Measurements from ENCODE around the gene RRAD. TPM values are rescaled to one million over a fixed set of nuclear protein-coding genes. Genes with fewer than 3 reads are reported as not detected.

Gene RRAD
- total and polyA plus RNA-seq, 2 donors, result 0.85 to 13.3 TPM

DNA sequence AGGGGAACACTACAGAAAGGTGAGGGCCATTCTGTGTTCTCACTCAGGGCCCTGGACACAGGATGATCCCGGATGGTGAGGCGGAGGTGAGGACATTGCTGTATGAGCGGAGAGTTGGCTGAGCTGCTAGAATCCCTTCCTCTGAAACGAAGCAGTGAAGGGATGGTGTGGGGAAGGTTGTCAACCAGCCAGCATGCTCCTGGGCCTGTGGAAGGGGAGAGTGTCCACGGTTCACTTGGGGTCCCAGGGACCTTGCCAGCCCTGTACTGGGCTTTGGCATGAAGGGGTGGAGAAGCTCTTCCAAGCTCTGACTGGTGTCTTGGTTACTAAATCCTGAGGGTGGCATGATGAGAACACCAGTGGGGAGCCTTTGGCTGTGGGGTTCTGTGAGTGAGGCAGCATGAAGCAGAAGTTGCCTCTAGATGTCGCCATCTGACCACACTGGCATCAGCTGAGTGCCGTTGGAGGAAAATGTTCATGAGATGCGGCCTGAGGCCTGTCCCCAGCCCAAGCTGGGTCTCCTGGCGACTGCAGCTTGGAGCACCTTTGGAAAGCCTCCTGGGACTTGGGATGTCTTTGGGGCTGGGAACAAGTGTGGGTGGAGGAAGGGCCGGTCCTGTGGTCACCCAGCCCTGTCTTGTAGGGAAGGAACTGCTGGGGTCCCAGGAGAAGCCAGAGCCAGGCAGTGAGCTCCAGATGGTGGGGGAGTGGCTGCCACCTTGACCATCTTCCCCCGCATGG, 30.2 kb downstream of the RRAD start:
- Histone ChIP-seq H3K4me1 (ENCODE audit: control insufficient read depth in 2 of 2, insufficient read depth in 2 of 2, low read length in 2 of 2) (no peaks in the 10 kb centered on the region), H3K36me3 (ENCODE audit: control insufficient read depth in 2 of 2, insufficient read depth in 2 of 2, low read length in 1 of 2) (no peaks in the 10 kb centered on the region), H3K9me3 (ENCODE audit: control insufficient read depth in 2 of 2, insufficient read depth in 1 of 2, low read length in 1 of 2) (no peaks in the 10 kb centered on the region), H3K4me3 (ENCODE audit: low read length in 2 of 2) (no peak overlapping the region), H3K27ac (ENCODE audit: low read depth in 1 of 2, low read length in 1 of 2) (no peak overlapping the region), H3K27me3 (ENCODE audit: control insufficient read depth in 2 of 2, insufficient read depth in 1 of 2, low read length in 1 of 2) (peaks cover 0 to 4% of the 10 kb centered on the region in 2 donors)
- DNase-seq (ENCODE audit: low read depth in 6 of 9, low spot score in 9 of 9), result peak in 5 of 9 donors; percentile 37 to 72 (median 55)
- WGBS, result 64% methylated on average over 11 of the region's 11 CpGs

DNA sequence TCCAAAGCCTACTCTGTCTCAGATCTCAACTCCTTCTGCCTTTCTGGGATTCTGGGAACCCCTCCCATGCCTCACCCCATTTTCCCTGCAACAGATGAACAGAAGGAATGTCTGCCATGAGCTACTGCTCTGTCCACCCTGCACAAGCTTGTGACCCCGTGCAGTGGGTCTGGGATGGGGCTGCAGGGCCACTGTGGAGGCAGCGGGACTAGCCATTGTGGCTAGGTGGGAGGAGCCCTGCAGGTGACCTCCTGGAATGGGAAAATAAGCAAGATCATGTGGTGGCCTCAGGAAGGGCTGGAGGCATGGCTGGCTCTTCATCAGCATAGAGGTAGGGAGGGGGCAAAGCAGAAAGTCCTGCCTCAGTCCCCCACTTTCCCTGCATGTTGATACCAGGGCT, 31.3 kb downstream of the RRAD start:
- H3K27ac ChIP-seq (ENCODE audit: low read depth in 1 of 2, low read length in 1 of 2), result no peak overlapping the region
- H3K36me3 ChIP-seq (ENCODE audit: control insufficient read depth in 2 of 2, insufficient read depth in 2 of 2, low read length in 1 of 2), result no peaks in the 10 kb centered on the region
- no peaks in the 10 kb centered on the region for H3K9me3 ChIP-seq (ENCODE audit: control insufficient read depth in 2 of 2, insufficient read depth in 1 of 2, low read length in 1 of 2)
- H3K4me1 ChIP-seq (ENCODE audit: control insufficient read depth in 2 of 2, insufficient read depth in 2 of 2, low read length in 2 of 2), result no peaks in the 10 kb centered on the region
- H3K27me3 ChIP-seq (ENCODE audit: control insufficient read depth in 2 of 2, insufficient read depth in 1 of 2, low read length in 1 of 2), result no peaks in the 10 kb centered on the region
- no peak for DNase-seq (ENCODE audit: low read depth in 6 of 9, low spot score in 9 of 9)
- WGBS, result 74% methylated on average over 2 of the region's 2 CpGs
- H3K4me3 ChIP-seq (ENCODE audit: low read length in 2 of 2), result no peak overlapping the region

DNA sequence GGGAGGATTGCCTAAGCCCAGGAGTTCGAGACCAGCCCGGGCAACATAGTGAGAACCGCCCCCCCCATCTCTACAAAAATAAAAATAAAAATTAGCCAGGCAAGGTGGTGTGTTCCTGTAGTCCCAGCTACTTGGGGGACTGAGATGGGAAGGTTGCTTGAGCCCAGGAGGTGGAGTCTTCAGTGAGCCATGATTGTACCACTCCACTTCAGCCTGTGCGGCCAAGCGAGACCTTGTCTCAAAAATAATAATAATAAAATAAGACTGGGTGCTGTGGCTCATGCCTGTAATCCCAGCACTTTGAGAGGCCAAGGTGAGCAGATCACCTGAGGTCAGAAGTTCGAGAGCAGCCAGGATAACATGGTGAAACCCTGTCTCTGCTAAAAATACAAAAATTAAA, 33.5 kb downstream of the RRAD start:
- DNase-seq (ENCODE audit: low read depth in 6 of 9, low spot score in 9 of 9), result no peak
- H3K27me3 ChIP-seq (ENCODE audit: control insufficient read depth in 2 of 2, insufficient read depth in 1 of 2, low read length in 1 of 2), result no peaks in the 10 kb centered on the region
- WGBS, result 87% methylated on average over 6 of the region's 6 CpGs
- no peaks in the 10 kb centered on the region for H3K4me1 ChIP-seq (ENCODE audit: control insufficient read depth in 2 of 2, insufficient read depth in 2 of 2, low read length in 2 of 2)
- peaks cover 0 to 2% of the 10 kb centered on the region in 2 donors for H3K36me3 ChIP-seq (ENCODE audit: control insufficient read depth in 2 of 2, insufficient read depth in 2 of 2, low read length in 1 of 2)
- no peaks in the 10 kb centered on the region for H3K9me3 ChIP-seq (ENCODE audit: control insufficient read depth in 2 of 2, insufficient read depth in 1 of 2, low read length in 1 of 2)
- H3K4me3 ChIP-seq (ENCODE audit: low read length in 2 of 2), result no peak overlapping the region
- no peak overlapping the region for H3K27ac ChIP-seq (ENCODE audit: low read depth in 1 of 2, low read length in 1 of 2)

DNA sequence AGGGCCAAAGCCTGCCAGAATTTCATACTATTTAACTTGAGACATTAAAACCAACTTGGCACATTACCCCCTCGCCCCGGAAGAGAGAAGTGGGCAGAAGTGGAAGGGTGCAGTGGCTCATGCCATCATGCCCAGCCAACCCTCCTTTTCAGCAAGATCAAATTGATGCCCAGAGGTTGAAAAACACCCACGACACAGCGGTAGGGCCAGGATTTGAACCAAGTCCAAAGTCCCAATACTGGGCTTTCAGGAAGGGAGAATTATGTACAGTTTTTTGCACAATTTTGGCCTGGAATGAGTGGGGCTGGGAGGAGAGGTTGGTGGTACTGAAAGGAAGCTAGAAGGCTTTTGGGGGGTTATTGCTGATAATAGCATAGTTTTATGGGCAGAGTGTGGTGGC, 34.0 kb downstream of the RRAD start:
- peaks cover 0 to 2% of the 10 kb centered on the region in 2 donors for H3K36me3 ChIP-seq (ENCODE audit: control insufficient read depth in 2 of 2, insufficient read depth in 2 of 2, low read length in 1 of 2)
- WGBS, result 98% methylated on average over 4 of the region's 4 CpGs

DNA sequence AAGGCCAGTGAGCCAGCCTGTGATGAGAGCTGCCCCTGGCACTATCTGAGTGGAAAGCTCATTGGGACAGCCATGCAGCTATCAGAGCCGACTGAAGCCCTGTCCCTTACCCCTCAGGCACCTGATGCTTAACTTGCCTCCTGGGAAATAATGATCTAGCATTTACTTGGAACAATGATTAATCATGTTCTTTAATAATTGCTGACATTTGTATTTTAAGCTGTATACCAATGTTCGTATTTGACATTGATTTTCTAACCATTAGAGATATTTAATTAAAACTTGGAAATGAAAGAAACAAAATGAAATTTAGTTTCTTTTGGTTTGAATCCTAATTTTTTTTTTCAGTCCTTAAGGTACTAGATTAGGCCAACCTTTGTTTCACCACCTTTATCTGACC, 34.5 kb downstream of the RRAD start:
- Histone ChIP-seq H3K4me1 (ENCODE audit: control insufficient read depth in 2 of 2, insufficient read depth in 2 of 2, low read length in 2 of 2) (no peaks in the 10 kb centered on the region), H3K36me3 (ENCODE audit: control insufficient read depth in 2 of 2, insufficient read depth in 2 of 2, low read length in 1 of 2) (peaks cover 0 to 5% of the 10 kb centered on the region in 2 donors), H3K4me3 (ENCODE audit: low read length in 2 of 2) (no peak overlapping the region), H3K27me3 (ENCODE audit: control insufficient read depth in 2 of 2, insufficient read depth in 1 of 2, low read length in 1 of 2) (no peaks in the 10 kb centered on the region), H3K27ac (ENCODE audit: low read depth in 1 of 2, low read length in 1 of 2) (no peak overlapping the region), H3K9me3 (ENCODE audit: control insufficient read depth in 2 of 2, insufficient read depth in 1 of 2, low read length in 1 of 2) (no peaks in the 10 kb centered on the region)
- DNase-seq (ENCODE audit: low read depth in 6 of 9, low spot score in 9 of 9), result no peak
- 96% methylated on average over 2 of the region's 2 CpGs for WGBS

More for the DNA sequence above, 34.0 kb downstream of the RRAD start:
- H3K4me1 ChIP-seq (ENCODE audit: control insufficient read depth in 2 of 2, insufficient read depth in 2 of 2, low read length in 2 of 2), result no peaks in the 10 kb centered on the region
- no peak overlapping the region for H3K4me3 ChIP-seq (ENCODE audit: low read length in 2 of 2)
- H3K9me3 ChIP-seq (ENCODE audit: control insufficient read depth in 2 of 2, insufficient read depth in 1 of 2, low read length in 1 of 2), result no peaks in the 10 kb centered on the region
- DNase-seq (ENCODE audit: low read depth in 6 of 9, low spot score in 9 of 9), result no peak
- H3K27ac ChIP-seq (ENCODE audit: low read depth in 1 of 2, low read length in 1 of 2), result no peak overlapping the region
- no peaks in the 10 kb centered on the region for H3K27me3 ChIP-seq (ENCODE audit: control insufficient read depth in 2 of 2, insufficient read depth in 1 of 2, low read length in 1 of 2)

DNA sequence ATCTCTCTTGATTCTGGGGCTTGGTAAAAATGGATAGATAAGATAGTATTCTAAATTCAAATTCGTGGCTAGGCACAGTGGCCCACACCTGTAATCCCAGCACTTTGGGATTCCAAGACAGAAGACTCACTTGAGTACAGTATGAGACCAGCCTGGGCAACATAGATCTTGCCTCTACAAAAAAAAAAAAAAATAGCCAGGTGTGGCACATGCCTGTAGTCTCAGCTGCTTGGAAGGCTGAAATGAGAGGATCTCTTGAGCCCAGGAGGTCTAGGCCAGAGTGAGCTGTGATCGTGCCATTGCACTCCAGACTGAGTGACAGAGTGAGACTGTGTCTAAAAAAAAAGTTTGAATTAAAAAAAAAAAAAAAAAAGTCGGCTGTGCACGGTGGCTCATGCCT, 35.7 kb downstream of the RRAD start:
- 87% methylated on average over 4 of the region's 4 CpGs for WGBS
- no peaks in the 10 kb centered on the region for H3K27me3 ChIP-seq (ENCODE audit: control insufficient read depth in 2 of 2, insufficient read depth in 1 of 2, low read length in 1 of 2)
- no peak overlapping the region for H3K27ac ChIP-seq (ENCODE audit: low read depth in 1 of 2, low read length in 1 of 2)
- no peak overlapping the region for H3K4me3 ChIP-seq (ENCODE audit: low read length in 2 of 2)
- DNase-seq (ENCODE audit: low read depth in 6 of 9, low spot score in 9 of 9), result no peak
- no peaks in the 10 kb centered on the region for H3K4me1 ChIP-seq (ENCODE audit: control insufficient read depth in 2 of 2, insufficient read depth in 2 of 2, low read length in 2 of 2)
- H3K36me3 ChIP-seq (ENCODE audit: control insufficient read depth in 2 of 2, insufficient read depth in 2 of 2, low read length in 1 of 2), result peaks cover 11 to 16% of the 10 kb centered on the region in 2 donors
- no peaks in the 10 kb centered on the region for H3K9me3 ChIP-seq (ENCODE audit: control insufficient read depth in 2 of 2, insufficient read depth in 1 of 2, low read length in 1 of 2)

DNA sequence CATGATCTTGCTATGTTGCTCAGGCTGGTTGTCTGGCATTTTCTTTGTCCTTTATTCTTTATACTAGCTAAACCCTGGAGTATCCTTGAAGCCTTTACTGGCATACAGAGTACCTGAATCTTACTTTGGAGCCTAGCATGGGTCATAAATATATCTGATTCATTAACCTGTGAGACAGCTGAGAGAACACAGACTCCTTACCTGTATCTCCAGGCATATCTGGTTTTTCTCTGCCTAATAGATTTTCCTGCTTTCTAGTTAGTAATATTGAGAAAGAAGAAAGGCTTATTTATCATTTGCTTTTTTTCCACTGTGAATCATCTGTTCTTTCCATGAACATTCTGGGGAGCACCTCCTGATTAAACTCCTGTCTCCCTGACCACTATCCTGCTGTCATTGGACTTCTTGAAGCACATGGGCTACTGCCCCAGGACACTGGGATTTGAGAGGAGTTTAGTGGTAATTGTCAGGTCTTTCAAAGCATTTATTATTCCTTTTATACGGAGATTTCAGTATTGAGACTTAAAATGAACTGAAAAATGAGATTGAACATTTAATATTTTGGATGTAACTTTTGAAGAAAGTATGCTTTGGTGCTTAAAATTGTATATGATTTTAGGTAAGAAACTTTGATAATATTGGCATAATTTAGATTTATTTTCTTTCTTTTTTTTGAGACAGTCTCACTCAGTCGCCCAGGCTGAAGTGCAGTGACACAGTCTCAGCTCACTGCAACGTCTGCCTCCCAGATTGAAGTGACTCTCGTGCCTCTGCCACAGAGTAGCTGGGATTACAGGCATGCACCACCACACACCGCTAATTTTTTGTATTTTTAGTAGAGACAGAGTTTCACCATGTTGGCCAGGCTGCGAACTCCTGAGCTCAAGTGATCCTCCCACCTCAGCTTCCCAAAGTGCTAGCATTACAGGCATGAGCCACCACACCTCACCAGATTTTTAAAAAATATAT, 36.4 kb downstream of the RRAD start:
- no peaks in the 10 kb centered on the region for H3K9me3 ChIP-seq (ENCODE audit: control insufficient read depth in 2 of 2, insufficient read depth in 1 of 2, low read length in 1 of 2)
- H3K27me3 ChIP-seq (ENCODE audit: control insufficient read depth in 2 of 2, insufficient read depth in 1 of 2, low read length in 1 of 2), result no peaks in the 10 kb centered on the region
- H3K4me1 ChIP-seq (ENCODE audit: control insufficient read depth in 2 of 2, insufficient read depth in 2 of 2, low read length in 2 of 2), result no peaks in the 10 kb centered on the region
- WGBS, result 95% methylated on average over 6 of the region's 6 CpGs
- no peak overlapping the region for H3K4me3 ChIP-seq (ENCODE audit: low read length in 2 of 2)
- peaks cover 15 to 21% of the 10 kb centered on the region in 2 donors for H3K36me3 ChIP-seq (ENCODE audit: control insufficient read depth in 2 of 2, insufficient read depth in 2 of 2, low read length in 1 of 2)
- no peak for DNase-seq (ENCODE audit: low read depth in 6 of 9, low spot score in 9 of 9)
- no peak overlapping the region for H3K27ac ChIP-seq (ENCODE audit: low read depth in 1 of 2, low read length in 1 of 2)

DNA sequence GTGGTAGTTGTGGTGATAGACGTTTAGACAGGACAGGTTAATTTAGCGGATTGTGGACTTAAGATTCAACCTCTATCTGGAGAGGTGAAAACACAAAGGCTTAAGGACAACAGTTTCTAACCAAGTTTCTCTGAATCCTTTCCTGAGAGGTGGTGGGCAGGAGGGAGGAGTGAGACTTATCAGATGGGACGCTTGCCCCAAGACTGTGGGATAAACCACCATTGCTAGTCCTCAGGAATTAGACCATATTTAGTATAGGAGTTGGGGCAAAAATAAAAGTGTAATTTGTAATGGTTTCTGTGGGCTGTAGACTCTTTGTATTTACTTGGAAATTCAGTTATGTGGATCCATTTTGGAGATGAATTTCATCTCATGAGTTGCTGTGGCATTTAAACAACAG, 38.4 kb downstream of the RRAD start:
- Histone ChIP-seq H3K27ac (ENCODE audit: low read depth in 1 of 2, low read length in 1 of 2) (no peak overlapping the region), H3K36me3 (ENCODE audit: control insufficient read depth in 2 of 2, insufficient read depth in 2 of 2, low read length in 1 of 2) (peaks cover 15 to 21% of the 10 kb centered on the region in 2 donors), H3K4me1 (ENCODE audit: control insufficient read depth in 2 of 2, insufficient read depth in 2 of 2, low read length in 2 of 2) (peaks cover 0 to 3% of the 10 kb centered on the region in 2 donors), H3K27me3 (ENCODE audit: control insufficient read depth in 2 of 2, insufficient read depth in 1 of 2, low read length in 1 of 2) (no peaks in the 10 kb centered on the region), H3K4me3 (ENCODE audit: low read length in 2 of 2) (no peak overlapping the region), H3K9me3 (ENCODE audit: control insufficient read depth in 2 of 2, insufficient read depth in 1 of 2, low read length in 1 of 2) (no peaks in the 10 kb centered on the region)
- no peak for DNase-seq (ENCODE audit: low read depth in 6 of 9, low spot score in 9 of 9)
- 95% methylated on average over 3 of the region's 3 CpGs for WGBS

DNA sequence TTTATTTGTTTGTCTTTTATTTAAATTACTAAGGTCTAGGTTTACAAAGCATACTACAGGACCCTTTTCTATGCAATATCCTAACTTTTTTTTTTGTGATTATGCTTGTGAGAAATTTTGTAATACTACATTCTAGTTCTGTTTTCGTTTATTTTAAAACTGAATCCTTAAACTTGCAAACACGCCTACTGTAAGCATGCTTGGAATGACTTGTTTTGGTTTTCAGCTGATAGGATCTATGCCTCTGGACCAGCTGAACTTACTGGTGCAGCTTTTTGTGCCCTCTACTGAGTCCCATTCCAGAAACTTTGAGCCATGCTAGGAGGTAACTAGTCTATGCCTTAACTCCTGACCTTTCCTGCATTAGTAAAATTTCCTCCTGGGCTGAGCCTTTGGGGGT, 39.0 kb downstream of the RRAD start:
- peaks cover 0 to 3% of the 10 kb centered on the region in 2 donors for H3K4me1 ChIP-seq (ENCODE audit: control insufficient read depth in 2 of 2, insufficient read depth in 2 of 2, low read length in 2 of 2)
- H3K4me3 ChIP-seq (ENCODE audit: low read length in 2 of 2), result no peak overlapping the region
- no peak for DNase-seq (ENCODE audit: low read depth in 6 of 9, low spot score in 9 of 9)
- no peak overlapping the region for H3K27ac ChIP-seq (ENCODE audit: low read depth in 1 of 2, low read length in 1 of 2)
- no peaks in the 10 kb centered on the region for H3K9me3 ChIP-seq (ENCODE audit: control insufficient read depth in 2 of 2, insufficient read depth in 1 of 2, low read length in 1 of 2)
- H3K27me3 ChIP-seq (ENCODE audit: control insufficient read depth in 2 of 2, insufficient read depth in 1 of 2, low read length in 1 of 2), result no peaks in the 10 kb centered on the region
- WGBS, result 98% methylated on average over 2 of the region's 2 CpGs
- peaks cover 15 to 21% of the 10 kb centered on the region in 2 donors for H3K36me3 ChIP-seq (ENCODE audit: control insufficient read depth in 2 of 2, insufficient read depth in 2 of 2, low read length in 1 of 2)
